HG03135 (cell line): ENCODE data around the gene SOX18.

ENCODE experiments used
- ATAC-seq: cut with Tn5 transposase; IDR thresholded peaks from one replicate; pipeline ENCODE4 v1.9.1; 2021; ENCODE audit warnings: mild to moderate bottlenecking, moderate library complexity; ENCODE audit not compliant: unreplicated experiment

Gene SOX18

GRCh38 chr20:64053841-64054661 lies 4.6 kb upstream of the SOX18 start:
- ATAC-seq = no peak

- no peak for ATAC-seq
Observed at GRCh38 chr20:64052987-64053840, 3.8 kb upstream of the SOX18 start.

- ATAC-seq = no peak
Observed at GRCh38 chr20:64052326-64052722, 2.9 kb upstream of the SOX18 start.

- no peak for ATAC-seq
Observed at GRCh38 chr20:64051561-64052325, 2.3 kb upstream of the SOX18 start.

GRCh38 chr20:64051033-64051452 lies 1.6 kb upstream of the SOX18 start:
- no peak for ATAC-seq

GRCh38 chr20:64050261-64051032 lies 1.0 kb upstream of the SOX18 start:
- ATAC-seq = no peak

GRCh38 chr20:64049878-64050260 lies 430 bp upstream of the SOX18 start:
- no peak for ATAC-seq

GRCh38 chr20:64048402-64049044 lies 916 bp downstream of the SOX18 start:
- ATAC-seq = no peak

GRCh38 chr20:64047968-64048401 lies 1.5 kb downstream of the SOX18 start:
- no peak for ATAC-seq

GRCh38 chr20:64047046-64047389 lies 2.4 kb downstream of the SOX18 start:
- no peak for ATAC-seq

- no peak for ATAC-seq
Observed at GRCh38 chr20:64045346-64046011, 4.0 kb downstream of the SOX18 start.

- ATAC-seq = no peak
Observed at GRCh38 chr20:64044484-64045247, 4.8 kb downstream of the SOX18 start.

- no peak for ATAC-seq
Observed at GRCh38 chr20:64043768-64044167, 5.7 kb downstream of the SOX18 start.

GRCh38 chr20:64042054-64042781 lies 7.2 kb downstream of the SOX18 start:
- no peak for ATAC-seq

GRCh38 chr20:64041781-64042053 lies 7.7 kb downstream of the SOX18 start:
- no peak for ATAC-seq

- ATAC-seq = no peak
Observed at GRCh38 chr20:64041040-64041780, 8.2 kb downstream of the SOX18 start.

- ATAC-seq = no peak
Observed at GRCh38 chr20:64040231-64041039, 9.0 kb downstream of the SOX18 start.
